Inflammatory macrophage treated with lipopolysaccharide for 1 hour (primary cell): ENCODE data around the gene RFTN1.
A peak's percentile ranks its signal among the peaks of the same experiment; 100 is the strongest.

Experiments
- DNase-seq, 2 donors: peaks; one replicate each; pipeline ENCODE4 v3.0.0-alpha.2; 2020 to 2022

Gene RFTN1, protein sequence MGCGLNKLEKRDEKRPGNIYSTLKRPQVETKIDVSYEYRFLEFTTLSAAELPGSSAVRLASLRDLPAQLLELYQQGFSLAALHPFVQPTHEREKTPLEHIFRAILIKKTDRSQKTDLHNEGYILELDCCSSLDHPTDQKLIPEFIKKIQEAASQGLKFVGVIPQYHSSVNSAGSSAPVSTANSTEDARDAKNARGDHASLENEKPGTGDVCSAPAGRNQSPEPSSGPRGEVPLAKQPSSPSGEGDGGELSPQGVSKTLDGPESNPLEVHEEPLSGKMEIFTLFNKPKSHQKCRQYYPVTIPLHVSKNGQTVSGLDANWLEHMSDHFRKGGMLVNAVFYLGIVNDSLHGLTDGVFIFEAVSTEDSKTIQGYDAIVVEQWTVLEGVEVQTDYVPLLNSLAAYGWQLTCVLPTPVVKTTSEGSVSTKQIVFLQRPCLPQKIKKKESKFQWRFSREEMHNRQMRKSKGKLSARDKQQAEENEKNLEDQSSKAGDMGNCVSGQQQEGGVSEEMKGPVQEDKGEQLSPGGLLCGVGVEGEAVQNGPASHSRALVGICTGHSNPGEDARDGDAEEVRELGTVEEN

GRCh38 chr3:16513141-16514020, at the start of gene RFTN1:
Gene RFTN1, minus strand, starts transcription at chr3:16513699. Its CDS starts 19,830 bp downstream, at chr3:16493869.
- DNase-seq: peak; percentile 74 to 79

GRCh38 chr3:16559653-16560365, 46.3 kb upstream of the RFTN1 start:
- DNase-seq: peak in 1 of 2 donors; percentile 25

- no peak for DNase-seq
Measured at GRCh38 chr3:16554126-16554525, 40.6 kb upstream of the RFTN1 start.

- no peak for DNase-seq
Measured at GRCh38 chr3:16552757-16553156, 39.3 kb upstream of the RFTN1 start.

DNA sequence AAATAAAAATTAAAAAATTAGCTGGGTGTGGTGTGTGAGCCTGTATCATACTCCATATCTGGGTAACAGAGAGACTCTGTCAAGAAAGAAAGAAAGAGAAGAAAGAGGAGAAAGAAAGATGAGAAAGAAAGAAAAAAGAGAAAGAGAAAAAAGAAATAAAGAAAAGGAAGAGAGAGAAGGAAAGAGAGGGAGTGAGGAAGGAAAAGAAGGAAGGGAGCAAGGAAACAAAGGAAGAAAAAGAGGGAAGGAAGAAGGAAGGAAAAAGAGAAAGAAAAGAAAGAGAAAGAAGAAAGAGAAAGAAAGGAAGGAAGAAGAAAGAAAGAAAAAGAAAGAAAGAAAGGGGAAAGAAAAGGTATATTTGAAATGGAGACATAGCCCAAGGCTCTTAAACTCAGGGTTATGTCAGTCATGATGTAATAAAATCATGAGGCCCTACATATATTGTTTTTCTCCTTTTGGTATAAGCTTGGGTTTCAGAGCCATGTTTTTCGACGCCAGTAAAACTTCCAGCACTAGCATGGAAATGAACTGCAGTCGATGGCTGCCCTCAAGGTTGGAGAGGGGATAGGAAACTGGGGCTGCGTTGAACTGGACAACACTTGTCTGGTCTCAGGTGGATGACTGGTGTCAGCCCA, 38.0 kb upstream of the RFTN1 start:
- DNase-seq: no peak

DNA sequence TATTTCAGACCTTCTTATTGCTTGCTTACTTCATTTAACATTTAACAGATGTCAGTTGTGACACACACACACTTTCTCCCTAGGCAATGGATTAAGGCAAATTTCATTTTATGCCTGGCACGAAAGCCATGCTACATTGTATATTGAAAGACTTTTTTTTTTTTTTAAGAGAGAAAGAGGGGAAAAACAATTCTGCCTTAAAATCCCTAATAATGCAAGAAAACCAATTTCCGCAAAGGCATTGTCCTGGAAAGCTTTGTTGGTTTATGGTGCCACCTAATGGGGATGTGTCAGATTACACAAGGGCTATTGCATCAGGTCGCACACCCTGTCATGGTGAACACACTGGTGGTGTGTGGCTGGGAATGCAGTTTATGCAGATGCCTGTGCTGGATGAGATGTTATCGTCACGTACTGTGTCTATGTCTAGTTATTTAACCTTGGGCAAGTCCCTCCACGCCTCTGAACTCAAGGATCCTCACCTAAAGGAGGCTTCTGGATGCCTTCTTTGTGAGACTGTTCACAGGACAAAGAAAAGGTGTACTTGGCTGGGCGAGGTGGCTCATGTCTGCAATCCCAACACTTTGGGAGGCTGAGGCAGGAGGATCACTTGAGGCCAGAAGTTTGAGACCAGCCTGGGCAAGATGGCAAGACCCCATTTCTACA, 37.3 kb upstream of the RFTN1 start:
- peak; percentile 80 to 97 for DNase-seq

GRCh38 chr3:16550305-16550675, 36.8 kb upstream of the RFTN1 start:
- no peak for DNase-seq

DNA sequence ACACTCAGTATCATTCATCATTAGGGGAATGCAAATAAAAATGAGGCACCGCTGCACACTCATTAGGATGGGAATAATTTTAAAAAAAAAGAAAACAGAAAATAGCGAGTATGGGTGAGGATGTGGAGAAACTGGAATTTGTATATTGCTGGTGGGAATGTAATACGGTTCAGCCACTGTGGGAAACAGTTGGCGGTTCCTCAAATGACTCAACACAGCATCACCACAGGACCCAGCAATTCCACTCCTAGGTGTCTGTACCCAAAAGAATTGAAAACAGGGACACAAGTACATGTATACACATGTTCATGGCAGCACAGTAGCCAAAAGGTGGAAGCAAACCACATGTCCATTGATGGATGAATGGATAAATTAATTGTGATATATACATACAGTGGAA, 35.2 kb upstream of the RFTN1 start:
- DNase-seq: no peak

- no peak for DNase-seq
Measured at GRCh38 chr3:16547561-16548357, 34.3 kb upstream of the RFTN1 start.

GRCh38 chr3:16546186-16547010, 32.9 kb upstream of the RFTN1 start:
- DNase-seq: peak in 1 of 2 donors; percentile 59

DNA sequence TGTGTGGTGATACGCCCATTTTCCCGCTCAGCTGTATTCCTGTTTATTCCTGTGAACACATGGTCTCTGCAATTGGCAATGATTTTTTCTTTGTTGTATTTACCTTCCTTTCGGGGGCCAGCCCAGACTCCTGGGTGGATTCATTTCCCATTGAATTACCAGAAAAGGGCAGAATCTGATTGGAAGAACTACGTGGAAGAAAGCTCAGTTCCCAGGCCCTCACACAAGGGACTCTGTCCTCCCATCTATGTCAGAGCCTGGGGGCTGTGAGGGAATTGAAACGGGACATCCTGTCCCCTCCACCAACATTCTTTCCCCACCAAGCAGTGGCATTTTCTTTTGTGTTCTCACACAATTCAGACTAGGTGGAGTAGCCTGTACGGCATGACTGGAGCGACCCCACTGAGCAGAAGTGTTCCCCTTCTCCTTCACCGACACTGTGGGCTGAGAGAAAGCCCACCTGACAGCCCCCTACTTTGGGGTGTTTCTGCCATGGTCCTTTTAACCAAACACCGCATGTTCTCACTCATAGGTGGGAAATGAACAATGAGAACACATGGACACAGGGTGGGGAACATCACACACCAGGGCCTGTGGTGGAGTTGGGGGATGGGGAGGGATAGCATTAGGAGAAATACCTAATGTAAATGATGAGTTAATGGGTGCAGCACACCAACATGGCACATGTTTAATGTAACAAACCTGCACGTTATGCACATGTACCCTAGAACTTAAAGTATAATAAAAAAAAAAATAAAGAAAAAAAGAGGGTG, 32.1 kb upstream of the RFTN1 start:
- no peak for DNase-seq

DNA sequence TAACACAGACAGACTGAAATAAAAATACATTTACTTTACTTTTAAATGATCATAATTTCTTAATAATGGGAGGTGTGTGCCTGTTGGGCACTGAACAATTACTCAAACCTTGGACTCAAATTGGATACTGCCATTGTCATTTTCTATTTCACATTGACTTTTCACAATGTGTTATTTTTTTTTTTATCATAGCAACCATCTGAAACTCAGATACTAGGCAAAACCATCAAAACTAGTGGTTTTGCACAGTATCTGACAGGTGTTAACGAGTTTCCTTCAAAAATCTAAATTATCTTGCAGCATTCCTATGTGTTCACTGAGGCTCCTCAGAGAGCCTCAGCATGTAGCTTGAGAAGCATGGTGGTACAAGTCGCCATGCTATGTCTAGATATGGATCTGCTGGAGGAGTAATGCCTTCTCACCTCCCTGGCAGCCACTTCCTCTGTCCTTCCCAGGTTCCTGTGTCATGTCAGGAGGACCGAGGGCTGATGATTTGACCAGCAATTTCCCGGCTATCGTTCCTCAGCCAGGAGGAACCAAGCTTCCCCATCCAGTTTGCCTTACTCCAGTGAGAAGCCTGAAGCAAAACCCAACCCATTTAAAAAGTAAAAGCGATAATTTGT, 29.9 kb upstream of the RFTN1 start:
- no peak for DNase-seq

DNA sequence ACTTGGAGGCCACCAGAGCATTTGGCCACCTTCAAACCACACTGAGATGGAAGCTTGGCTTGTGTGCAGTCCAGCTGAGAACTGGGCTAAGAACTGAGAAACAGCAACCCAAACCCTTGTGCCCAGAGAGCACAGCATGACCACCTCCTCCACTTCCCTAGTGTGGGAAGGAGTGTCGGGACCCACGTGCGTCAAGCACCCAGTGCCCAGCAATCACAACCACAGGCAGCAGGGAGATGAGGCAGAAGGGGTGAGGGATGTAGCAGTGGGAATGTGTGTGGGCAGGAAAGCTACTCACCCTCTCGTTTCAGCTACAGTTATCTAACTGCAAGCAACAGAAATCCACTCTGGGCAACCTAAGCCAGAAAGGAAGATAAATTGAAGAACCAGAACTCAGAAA, 25.0 kb upstream of the RFTN1 start:
- peak; percentile 39 to 84 for DNase-seq

GRCh38 chr3:16536996-16537395, 23.5 kb upstream of the RFTN1 start:
- no peak for DNase-seq

GRCh38 chr3:16536344-16536663, 22.8 kb upstream of the RFTN1 start:
- DNase-seq: no peak

DNA sequence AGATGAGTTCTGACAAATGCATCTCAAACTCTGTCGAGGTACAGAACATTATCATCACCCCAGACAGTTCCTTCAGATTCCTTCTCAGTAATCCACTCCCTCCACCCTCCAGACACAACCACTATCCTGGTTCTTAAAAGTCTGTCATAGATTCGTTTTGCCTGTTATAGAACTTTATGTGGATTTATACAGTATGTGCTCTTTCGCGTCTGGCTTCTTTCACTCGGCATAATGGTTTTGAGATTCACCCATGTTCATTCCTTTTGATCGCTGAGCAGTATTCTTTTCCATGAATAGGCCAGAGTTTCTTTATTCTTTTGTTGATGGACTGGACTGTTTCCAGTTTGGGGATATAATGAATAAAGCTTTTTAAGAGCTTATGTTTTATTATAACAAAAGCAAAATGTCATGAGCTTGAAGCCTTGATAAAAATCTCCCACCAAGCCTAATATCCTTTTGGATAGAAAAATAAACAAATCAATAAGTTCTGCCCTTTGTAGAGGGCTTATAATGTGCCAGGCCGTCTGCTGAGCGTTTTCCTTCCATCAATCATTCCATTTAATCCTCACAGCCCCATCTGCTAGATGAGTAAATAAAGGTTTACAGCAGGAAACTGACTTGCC, 21.3 kb upstream of the RFTN1 start:
- no peak for DNase-seq

DNA sequence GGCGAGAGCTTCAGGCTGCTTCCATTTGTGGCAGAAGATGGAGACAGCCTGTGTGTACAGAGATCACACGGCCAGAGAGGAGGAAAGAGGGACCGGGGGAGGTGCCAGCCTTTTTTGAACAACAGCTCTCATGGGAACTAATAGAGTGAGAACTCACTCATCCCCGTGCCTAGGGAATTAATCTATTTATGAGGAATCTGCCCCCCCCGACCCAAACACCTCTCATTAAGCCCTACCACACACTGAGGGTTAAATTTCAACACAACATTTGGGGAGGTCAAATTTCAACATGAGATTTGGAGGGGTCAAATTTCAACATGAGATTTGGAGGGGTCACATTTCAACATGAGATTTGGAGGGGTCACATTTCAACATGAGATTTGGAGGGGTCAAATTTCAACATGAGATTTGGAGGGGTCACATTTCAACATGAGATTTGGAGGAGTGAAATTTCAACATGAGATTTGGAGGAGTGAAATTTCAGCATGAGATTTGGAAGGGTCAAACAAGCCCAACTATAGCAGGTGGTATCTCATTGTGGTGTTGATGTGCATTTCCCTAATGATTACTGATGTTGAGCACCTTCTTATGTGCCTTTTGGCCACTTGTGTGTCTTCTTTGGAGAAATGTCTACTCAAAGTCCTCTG, 20.6 kb upstream of the RFTN1 start:
- DNase-seq: no peak

DNA sequence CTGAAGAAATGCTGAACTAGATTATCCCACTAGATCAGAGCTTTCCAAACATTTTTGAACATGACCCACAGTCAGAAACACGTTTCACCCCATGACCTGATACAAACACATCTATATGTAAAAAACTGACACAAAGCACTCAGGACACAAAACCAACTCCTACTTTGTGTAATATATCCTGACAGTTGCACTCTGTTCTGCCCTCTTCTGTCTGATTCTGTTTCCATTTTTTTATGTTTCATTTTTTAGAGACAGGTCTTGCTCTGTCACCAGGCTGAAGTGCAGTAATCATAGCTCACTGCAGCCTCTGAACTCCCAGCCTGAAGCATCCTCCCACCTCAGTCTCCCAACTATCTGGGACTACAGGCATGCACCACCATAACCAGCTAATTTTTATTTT, 15.8 kb upstream of the RFTN1 start:
- DNase-seq: no peak
